GM23338 (cell line): ENCODE measurements around the gene TRABD2A. TPM values are rescaled to one million over a fixed set of nuclear protein-coding genes. Genes with fewer than 3 reads are reported as not detected.

Source experiments
- ATAC-seq: fragments of 200-7000 bp; cut with Tn5 transposase; 3 replicates; pipeline ENCODE4 v1.9.1; 2020
- DNase-seq: peaks from one replicate; pipeline ENCODE4 v3.0.0-alpha.2; 2015; ENCODE audit warnings: low spot score
- H2AFZ ChIP-seq: fragments of 200-600 bp; sonication (generic); 2 replicates; pipeline ENCODE4 v1.8.0; 2016; ENCODE audit warnings: antibody characterized with exemption, mild to moderate bottlenecking, moderate library complexity
- H3F3A ChIP-seq: fragments of 200-600 bp; sonication (generic); replicated peaks from 2 replicates; pipeline ENCODE4 v1.8.0; 2017; ENCODE audit warnings: antibody characterized with exemption, mixed run types, low read depth
- H3K27ac ChIP-seq: fragments of 200-600 bp; sonication (generic); 2 replicates; pipeline ENCODE4 v1.6.1; 2016; ENCODE audit warnings: low read depth
- H3K27me3 ChIP-seq: fragments of 200-600 bp; sonication (generic); 2 replicates; pipeline ENCODE4 v1.8.0; 2016; ENCODE audit warnings: mild to moderate bottlenecking, mixed run types, moderate library complexity; ENCODE audit not compliant: insufficient read depth
- H3K36me3 ChIP-seq: fragments of 200-600 bp; sonication (generic); 2 replicates; pipeline ENCODE4 v1.8.0; 2016; ENCODE audit warnings: mild to moderate bottlenecking; ENCODE audit not compliant: insufficient read depth
- H3K4me1 ChIP-seq: fragments of 200-600 bp; sonication (generic); 2 replicates; pipeline ENCODE4 v1.8.0; 2016; ENCODE audit warnings: mild to moderate bottlenecking, moderate library complexity; ENCODE audit not compliant: insufficient read depth
- H3K4me2 ChIP-seq: fragments of 200-600 bp; sonication (generic); 2 replicates; pipeline ENCODE4 v1.7.1; 2017; ENCODE audit warnings: mixed run types
- H3K4me3 ChIP-seq: fragments of 200-600 bp; sonication (generic); 2 replicates; pipeline ENCODE4 v1.6.1; 2016; ENCODE audit warnings: mixed run types
- H3K79me2 ChIP-seq: fragments of 200-600 bp; sonication (generic); replicated peaks from 2 replicates; pipeline ENCODE4 v1.8.0; 2017; ENCODE audit warnings: mild to moderate bottlenecking; ENCODE audit not compliant: insufficient read depth
- H3K9me2 ChIP-seq: fragments of 200-600 bp; sonication (generic); 2 replicates; pipeline ENCODE4 v1.8.0; 2017; ENCODE audit not compliant: insufficient read depth
- H4K20me1 ChIP-seq: fragments of 200-600 bp; sonication (generic); replicated peaks from 2 replicates; pipeline ENCODE4 v1.8.0; 2017; ENCODE audit warnings: mild to moderate bottlenecking; ENCODE audit not compliant: insufficient read depth
- H3K27ac Mint-ChIP-seq: 2 replicates; pipeline ENCODE4 v1.8.0; 2020; ENCODE audit warnings: inconsistent platforms, mild to moderate bottlenecking, moderate library complexity, mixed read lengths
- H3K27me3 Mint-ChIP-seq: 3 replicates; pipeline ENCODE4 v1.8.0; 2022; ENCODE audit warnings: low read depth, mild to moderate bottlenecking, moderate library complexity, mixed read lengths, inconsistent platforms; ENCODE audit not compliant: insufficient read depth, poor library complexity
- H3K36me3 Mint-ChIP-seq: 3 replicates; pipeline ENCODE4 v1.8.0; 2021; ENCODE audit warnings: low read depth, mild to moderate bottlenecking, inconsistent platforms, moderate library complexity, mixed read lengths
- H3K4me1 Mint-ChIP-seq: 3 replicates; pipeline ENCODE4 v1.8.0; 2020; ENCODE audit warnings: mild to moderate bottlenecking, inconsistent platforms, mixed read lengths
- H3K4me3 Mint-ChIP-seq: 3 replicates; pipeline ENCODE4 v1.8.0; 2021; ENCODE audit warnings: moderate library complexity, mild to moderate bottlenecking, inconsistent platforms, mixed read lengths
- H3K9me3 Mint-ChIP-seq: 3 replicates; pipeline ENCODE4 v1.8.0; 2020; ENCODE audit warnings: moderate library complexity, mild to moderate bottlenecking, inconsistent platforms, mixed read lengths
- CREB1 ChIP-seq: fragments of 250-450 bp; sonication (Bioruptor Pico); IDR thresholded peaks from 2 replicates; pipeline ENCODE4 v1.5.0; 2020; ENCODE audit warnings: low read depth, mild to moderate bottlenecking, moderate library complexity
- ETS1 ChIP-seq: IDR thresholded peaks from 2 replicates; pipeline ENCODE4 v1.6.1; 2016; ENCODE audit warnings: antibody characterized with exemption
- EZH2phosphoT487 ChIP-seq: fragments of 200-600 bp; sonication (generic); IDR thresholded peaks from one replicate; pipeline ENCODE4 v1.8.1; 2018; ENCODE audit warnings: antibody characterized with exemption; ENCODE audit not compliant: unreplicated experiment
- JUNB ChIP-seq: IDR thresholded peaks from one replicate; pipeline ENCODE4 v1.6.1; 2016; ENCODE audit warnings: antibody characterized with exemption; ENCODE audit not compliant: unreplicated experiment
- NANOG ChIP-seq: IDR thresholded peaks from 2 replicates; pipeline ENCODE4 v1.6.1; 2016; ENCODE audit warnings: antibody characterized with exemption, borderline replicate concordance
- POLR2AphosphoS5 ChIP-seq: IDR thresholded peaks from 2 replicates; pipeline ENCODE4 v1.6.1; 2016; ENCODE audit warnings: antibody characterized with exemption, low read depth
- STAT1 ChIP-seq: IDR thresholded peaks from one replicate; pipeline ENCODE4 v1.6.1; 2016; ENCODE audit warnings: antibody characterized with exemption; ENCODE audit not compliant: unreplicated experiment
- ZNF114 ChIP-seq: fragments of 250-450 bp; sonication (Bioruptor Pico); IDR thresholded peaks from 2 replicates; pipeline ENCODE4 v1.5.0; 2020; ENCODE audit warnings: mild to moderate bottlenecking, moderate library complexity
- ZNF462 ChIP-seq: fragments of 250-450 bp; sonication (Bioruptor Pico); IDR thresholded peaks from 2 replicates; pipeline ENCODE4 v1.5.0; 2020; ENCODE audit warnings: mild to moderate bottlenecking, moderate library complexity
- polyA plus RNA-seq: library from polyadenylated mRNA; unstranded; fragments of >200 nt; fragmentation: Nextera tagmentation; extraction: Ambion mirVana; gene quantifications from 2 replicates; pipeline ENCODE4 v1.2.1, GENCODE V29; 2016
- total RNA-seq: library from RNA; depleted of rRNA; stranded (reverse); fragments of >200 nt; shearing (Covaris generic); gene quantifications from 2 replicates; pipeline ENCODE4 v1.2.3, GENCODE V29; 2014

Gene TRABD2A
- total and polyA plus RNA-seq, 2 experiments from 2014 or later = 5.5 to 12.1 TPM

GRCh38 chr2:84891355-84892010 lies 10.6 kb upstream of the TRABD2A start (continued):
- no peak for TF ChIP-seq ZNF462 (CRISPR knock-in tag)
- no peak for TF ChIP-seq NANOG
- TF ChIP-seq JUNB = no peak
- no peak for TF ChIP-seq ZNF114 (CRISPR knock-in tag)
- TF ChIP-seq EZH2phosphoT487 = no peak
- TF ChIP-seq ETS1 = no peak
- TF ChIP-seq POLR2AphosphoS5 = no peak
- no peak for TF ChIP-seq STAT1

- H3K4me3 Mint-ChIP-seq = no peak overlapping the region
- no peaks in the 10 kb centered on the region for H3K9me3 Mint-ChIP-seq
- H3K27me3 Mint-ChIP-seq = peaks cover 6% of the 10 kb centered on the region
- Histone ChIP-seq H3K4me2 (no peak overlapping the region), H3K4me1 (peaks cover 6% of the 10 kb centered on the region; the same call in 1 of the 2 replicates), H2AFZ (no peak overlapping the region), H3K36me3 (no peaks in the 10 kb centered on the region), H3K9me2 (no peaks in the 10 kb centered on the region), H3F3A (peaks cover 6% of the 10 kb centered on the region; the same call in 1 of the 2 replicates), H3K27ac (no peak overlapping the region), H3K79me2 (no peaks in the 10 kb centered on the region), H4K20me1 (no peaks in the 10 kb centered on the region), H3K27me3 (peaks cover 5% of the 10 kb centered on the region), H3K4me3 (no peak overlapping the region)
- ATAC-seq = no peak
- H3K27ac Mint-ChIP-seq = no peak overlapping the region
- no peaks in the 10 kb centered on the region for H3K36me3 Mint-ChIP-seq
- peaks cover 6% of the 10 kb centered on the region for H3K4me1 Mint-ChIP-seq
- DNase-seq = no peak
- TF ChIP-seq POLR2AphosphoS5 (no peak), CREB1 (CRISPR knock-in tag) (no peak), NANOG (no peak), EZH2phosphoT487 (no peak), JUNB (no peak)
Measured at GRCh38 chr2:84889332-84889731, 8.4 kb upstream of the TRABD2A start.
